HEK293T (cell line): ENCODE measurements around the gene RNF130.

ENCODE experiments used
- ARNT ChIP-seq: fragments of 450-650 bp; IDR thresholded peaks from 2 replicates; pipeline ENCODE4 v1.6.1; 2017; ENCODE audit warnings: mild to moderate bottlenecking
- BHLHE40 ChIP-seq: fragments of 450-650 bp; IDR thresholded peaks from 2 replicates; pipeline ENCODE4 v1.6.1; 2016; ENCODE audit warnings: mild to moderate bottlenecking, moderate library complexity, borderline replicate concordance
- CTBP1 ChIP-seq: fragments of 450-650 bp; IDR thresholded peaks from 2 replicates; pipeline ENCODE4 v1.6.1; 2016; ENCODE audit warnings: borderline replicate concordance
- ELF4 ChIP-seq: fragments of 450-650 bp; IDR thresholded peaks from 2 replicates; pipeline ENCODE4 v1.6.1; 2017; ENCODE audit warnings: antibody characterized with exemption
- FOXA1 ChIP-seq: fragments of 450-650 bp; IDR thresholded peaks from 2 replicates; pipeline ENCODE4 v1.6.1; 2016; ENCODE audit warnings: mild to moderate bottlenecking
- FOXK2 ChIP-seq: fragments of 450-650 bp; IDR thresholded peaks from 2 replicates; pipeline ENCODE4 v1.6.1; 2016; ENCODE audit warnings: mild to moderate bottlenecking
- FOXM1 ChIP-seq: fragments of 450-650 bp; IDR thresholded peaks from 2 replicates; pipeline ENCODE4 v1.6.1; 2017; ENCODE audit warnings: mild to moderate bottlenecking, borderline replicate concordance
- LEF1 ChIP-seq: fragments of 450-650 bp; IDR thresholded peaks from 2 replicates; pipeline ENCODE4 v1.6.1; 2017; ENCODE audit warnings: mild to moderate bottlenecking, borderline replicate concordance
- NFRKB ChIP-seq: fragments of 450-650 bp; IDR thresholded peaks from 2 replicates; pipeline ENCODE4 v1.6.1; 2016; ENCODE audit warnings: mild to moderate bottlenecking, moderate library complexity
- PKNOX1 ChIP-seq: fragments of 450-650 bp; IDR thresholded peaks from 2 replicates; pipeline ENCODE4 v1.6.1; 2016
- SP1 ChIP-seq: fragments of 450-650 bp; IDR thresholded peaks from 2 replicates; pipeline ENCODE4 v1.6.1; 2017
- SUZ12 ChIP-seq: fragments of 450-650 bp; IDR thresholded peaks from 2 replicates; pipeline ENCODE4 v1.6.1; 2016; ENCODE audit warnings: mild to moderate bottlenecking
- TARDBP ChIP-seq: fragments of 450-650 bp; IDR thresholded peaks from 2 replicates; pipeline ENCODE4 v1.6.1; 2016
- ZNF384 ChIP-seq: fragments of 450-650 bp; IDR thresholded peaks from 2 replicates; pipeline ENCODE4 v1.6.1; 2016

GRCh38 chr5:179905161-179905560 is 166.4 kb downstream of the RNF130 start:
- TF ChIP-seq LEF1 = no peak
- no peak for TF ChIP-seq BHLHE40
- no peak for TF ChIP-seq SP1
- TF ChIP-seq PKNOX1 = no peak
- no peak for TF ChIP-seq TARDBP
- no peak for TF ChIP-seq ELF4
- no peak for TF ChIP-seq CTBP1
- TF ChIP-seq NFRKB = no peak
- TF ChIP-seq SUZ12 = no peak
- TF ChIP-seq FOXM1 = no peak
- no peak for TF ChIP-seq FOXA1
- TF ChIP-seq FOXK2 = no peak
- no peak for TF ChIP-seq ZNF384
- TF ChIP-seq ARNT = no peak
